ENCODE measurements around the gene ANKRD13B.

- TF ChIP-seq POLR2A (IDR thresholded peaks at IDR 0.05): no peak
- TF ChIP-seq CTCF (IDR thresholded peaks at IDR 0.05): no peak
Observed at GRCh38 chr17:29615048-29615385, 22.1 kb downstream of the ANKRD13B start.
